Breast epithelium (tissue), 3 donors: ENCODE results near the gene LIME1.

ENCODE experiments used
- CTCF ChIP-seq, 3 donors: fragments of 450-650 bp; IDR thresholded peaks; one replicate each; pipeline ENCODE4 v1.5.1; 2016 to 2017; ENCODE audit warnings: antibody characterized with exemption in 3 of 3, mild to moderate bottlenecking in 3 of 3, moderate library complexity in 3 of 3
- POLR2A ChIP-seq: fragments of 450-650 bp; IDR thresholded peaks from one replicate; pipeline ENCODE4 v1.6.1; 2016; ENCODE audit warnings: antibody characterized with exemption, mild to moderate bottlenecking, moderate library complexity
- POLR2AphosphoS5 ChIP-seq, 3 donors: sonication (generic); formaldehyde crosslinking; IDR thresholded peaks; one replicate each; pipeline ENCODE4 v1.6.1; 2017; ENCODE audit warnings: antibody characterized with exemption in 3 of 3

- TF ChIP-seq CTCF (IDR thresholded peaks at IDR 0.05), result no peak
- TF ChIP-seq POLR2A, result no peak
- TF ChIP-seq POLR2AphosphoS5 (IDR thresholded peaks at IDR 0.05), result no peak
Measured at GRCh38 chr20:63691711-63692435, 44.6 kb upstream of the LIME1 start.
